Liver (tissue), 9 donors: ENCODE measurements around the gene ATXN10. TPM values are rescaled to one million over a fixed set of nuclear protein-coding genes. Genes with fewer than 3 reads are reported as not detected.

Experiments used
- DNase-seq: peaks from one replicate; pipeline ENCODE4 v3.0.0-alpha.2; 2017; ENCODE audit warnings: low spot score
- H3K27ac ChIP-seq, 2 donors: one replicate each; pipeline ENCODE4 v1.7.0; 2013; ENCODE audit warnings: inconsistent platforms in 2 of 2, low read length in 2 of 2, control low read depth in 1 of 2, low read depth in 1 of 2, mild to moderate bottlenecking in 1 of 2
- H3K27me3 ChIP-seq, 4 donors: one replicate each; pipeline versions ENCODE4 v1.6.1 to v1.7.0; 2013; ENCODE audit warnings: low read length in 3 of 4, inconsistent platforms in 1 of 4, mild to moderate bottlenecking in 1 of 4, moderate library complexity in 1 of 4; ENCODE audit not compliant: control insufficient read depth in 4 of 4, insufficient read depth in 4 of 4
- H3K36me3 ChIP-seq, 4 donors: one replicate each; pipeline versions ENCODE4 v1.6.1 to v1.7.0; 2013; ENCODE audit warnings: low read length in 3 of 4, mild to moderate bottlenecking in 3 of 4, low read depth in 1 of 4, moderate library complexity in 1 of 4; ENCODE audit not compliant: control insufficient read depth in 4 of 4, insufficient read depth in 3 of 4
- H3K4me1 ChIP-seq, 4 donors: one replicate each; pipeline versions ENCODE4 v1.6.1 to v1.7.0; 2013; ENCODE audit warnings: low read length in 3 of 4, mild to moderate bottlenecking in 3 of 4, moderate library complexity in 1 of 4; ENCODE audit not compliant: control insufficient read depth in 4 of 4, insufficient read depth in 4 of 4
- H3K4me3 ChIP-seq, 3 donors: one replicate each; pipeline versions ENCODE4 v1.6.1 to v1.7.0; 2013; ENCODE audit warnings: low read length in 3 of 3, control low read depth in 1 of 3, low read depth in 1 of 3, mild to moderate bottlenecking in 1 of 3
- H3K9ac ChIP-seq, 2 donors: one replicate each; pipeline ENCODE4 v1.7.0; 2013; ENCODE audit warnings: low read length in 2 of 2, mild to moderate bottlenecking in 2 of 2, moderate library complexity in 2 of 2, control low read depth in 1 of 2, low read depth in 1 of 2
- H3K9me3 ChIP-seq, 4 donors: one replicate each; pipeline versions ENCODE4 v1.6.1 to v1.7.0; 2013; ENCODE audit warnings: low read length in 3 of 4; ENCODE audit not compliant: control insufficient read depth in 4 of 4
- EGR1 ChIP-seq, 2 donors: IDR thresholded peaks; 2 replicates each; pipeline ENCODE4 v1.6.1; 2016 to 2018; ENCODE audit warnings: antibody characterized with exemption in 2 of 2, low read depth in 2 of 2
- FOXA1 ChIP-seq: IDR thresholded peaks from 2 replicates; pipeline ENCODE4 v1.6.1; 2016; ENCODE audit warnings: antibody characterized with exemption
- HNF4A ChIP-seq, 2 donors: conservative IDR thresholded peaks; 2 replicates each; pipeline ENCODE4 v1.6.1; 2016; ENCODE audit warnings: antibody characterized with exemption in 2 of 2, mild to moderate bottlenecking in 2 of 2
- JUND ChIP-seq, 2 donors: IDR thresholded peaks; 2 replicates each; pipeline ENCODE4 v1.6.1; 2016; ENCODE audit warnings: antibody characterized with exemption in 2 of 2
- NR2F2 ChIP-seq: IDR thresholded peaks from 2 replicates; pipeline ENCODE4 v1.6.1; 2016; ENCODE audit warnings: antibody characterized with exemption
- RAD21 ChIP-seq, 2 donors: IDR thresholded peaks; 2 replicates each; pipeline ENCODE4 v1.6.1; 2016; ENCODE audit warnings: antibody characterized with exemption in 2 of 2, mild to moderate bottlenecking in 2 of 2
- RXRA ChIP-seq, 2 donors: IDR thresholded peaks; 2 replicates each; pipeline ENCODE4 v1.6.1; 2017 to 2018; ENCODE audit warnings: antibody characterized with exemption in 2 of 2, mild to moderate bottlenecking in 1 of 2
- YY1 ChIP-seq: IDR thresholded peaks from 2 replicates; pipeline ENCODE4 v1.6.1; 2016; ENCODE audit warnings: antibody characterized with exemption, mild to moderate bottlenecking
- WGBS: extraction: QIAGEN DNeasy Blood & Tissue Kit; methylation state at CpG from one replicate; pipeline ENCODE4 v1.1.7; 2013; 5-methylcytosine and 5-hydroxymethylcytosine counted together
- polyA plus RNA-seq, 2 donors: library from polyadenylated mRNA; stranded (reverse) in 1 of 2; unstranded in 1 of 2; fragments of 200-250 nt in 1 of 2; fragments of >200 nt in 1 of 2; fragmentation: Nextera tagmentation in 1 of 2; extraction: Ambion mirVana in 1 of 2; gene quantifications; one replicate each; pipeline versions ENCODE4 v1.2.1 to v1.2.3, GENCODE V29; 2013 to 2015
- total RNA-seq, 2 donors: library from RNA; depleted of rRNA; stranded (reverse); fragments of >200 nt; gene quantifications; one replicate each; pipeline ENCODE4 v1.2.3, GENCODE V29; 2014
- TF ChIP-seq, protein P1 (sequence below): fragments of 150-350 bp; IDR thresholded peaks from 2 replicates; pipeline ENCODE4 v1.5.1; 2017; ENCODE audit warnings: improper control_type of control experiment, low read depth, low read length; ENCODE audit not compliant: missing input control
- TF ChIP-seq, protein P2 (sequence below): IDR thresholded peaks from 2 replicates; pipeline ENCODE4 v1.6.1; 2016; ENCODE audit warnings: antibody characterized with exemption
- TF ChIP-seq, protein P3 (sequence below): IDR thresholded peaks from 2 replicates; pipeline ENCODE4 v1.6.1; 2016; ENCODE audit warnings: antibody characterized with exemption, mild to moderate bottlenecking
- TF ChIP-seq, protein P4 (sequence below): IDR thresholded peaks from 2 replicates; pipeline ENCODE4 v1.6.1; 2016; ENCODE audit warnings: antibody characterized with exemption
- donor health status: healthy.
- donor health status: healthy.
- donor health status: healthy.
- donor health status: healthy.
- donor health status: healthy.

The ATXN10 gene
- total and polyA plus RNA-seq, 4 donors = 34.9 to 100 (median 69.7) TPM

DNA sequence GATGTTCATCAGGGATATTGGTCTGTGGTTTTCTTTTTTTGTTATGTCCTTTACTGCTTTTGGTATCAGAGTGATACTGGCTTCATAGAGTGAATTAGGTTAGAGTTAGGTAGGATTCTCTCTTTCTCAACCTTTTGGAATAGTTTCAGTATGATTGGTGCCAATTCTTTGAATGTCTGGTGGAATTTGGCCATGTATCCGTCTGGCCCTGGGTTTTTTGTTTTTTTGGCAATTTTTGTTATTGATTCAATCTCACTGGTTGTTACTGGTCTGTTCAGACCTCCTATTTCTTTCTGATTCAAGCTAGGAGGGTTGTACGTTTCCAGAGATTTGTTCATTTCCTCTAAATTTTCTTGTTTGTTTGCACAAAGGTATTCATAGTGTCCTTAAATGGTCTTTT lies 54.4 kb downstream of the ATXN10 start (continued):
- TF ChIP-seq, protein P1, sequence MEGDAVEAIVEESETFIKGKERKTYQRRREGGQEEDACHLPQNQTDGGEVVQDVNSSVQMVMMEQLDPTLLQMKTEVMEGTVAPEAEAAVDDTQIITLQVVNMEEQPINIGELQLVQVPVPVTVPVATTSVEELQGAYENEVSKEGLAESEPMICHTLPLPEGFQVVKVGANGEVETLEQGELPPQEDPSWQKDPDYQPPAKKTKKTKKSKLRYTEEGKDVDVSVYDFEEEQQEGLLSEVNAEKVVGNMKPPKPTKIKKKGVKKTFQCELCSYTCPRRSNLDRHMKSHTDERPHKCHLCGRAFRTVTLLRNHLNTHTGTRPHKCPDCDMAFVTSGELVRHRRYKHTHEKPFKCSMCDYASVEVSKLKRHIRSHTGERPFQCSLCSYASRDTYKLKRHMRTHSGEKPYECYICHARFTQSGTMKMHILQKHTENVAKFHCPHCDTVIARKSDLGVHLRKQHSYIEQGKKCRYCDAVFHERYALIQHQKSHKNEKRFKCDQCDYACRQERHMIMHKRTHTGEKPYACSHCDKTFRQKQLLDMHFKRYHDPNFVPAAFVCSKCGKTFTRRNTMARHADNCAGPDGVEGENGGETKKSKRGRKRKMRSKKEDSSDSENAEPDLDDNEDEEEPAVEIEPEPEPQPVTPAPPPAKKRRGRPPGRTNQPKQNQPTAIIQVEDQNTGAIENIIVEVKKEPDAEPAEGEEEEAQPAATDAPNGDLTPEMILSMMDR = no peak
- TF ChIP-seq EGR1 (IDR thresholded peaks at IDR 0.05; ENCODE audit: low read depth in 2 of 2) (peak in 1 of 2 donors; percentile 37), RXRA (IDR thresholded peaks at IDR 0.05) (peak; percentile 69 to 83), JUND (IDR thresholded peaks at IDR 0.05) (peak; percentile 25 to 63)

DNA sequence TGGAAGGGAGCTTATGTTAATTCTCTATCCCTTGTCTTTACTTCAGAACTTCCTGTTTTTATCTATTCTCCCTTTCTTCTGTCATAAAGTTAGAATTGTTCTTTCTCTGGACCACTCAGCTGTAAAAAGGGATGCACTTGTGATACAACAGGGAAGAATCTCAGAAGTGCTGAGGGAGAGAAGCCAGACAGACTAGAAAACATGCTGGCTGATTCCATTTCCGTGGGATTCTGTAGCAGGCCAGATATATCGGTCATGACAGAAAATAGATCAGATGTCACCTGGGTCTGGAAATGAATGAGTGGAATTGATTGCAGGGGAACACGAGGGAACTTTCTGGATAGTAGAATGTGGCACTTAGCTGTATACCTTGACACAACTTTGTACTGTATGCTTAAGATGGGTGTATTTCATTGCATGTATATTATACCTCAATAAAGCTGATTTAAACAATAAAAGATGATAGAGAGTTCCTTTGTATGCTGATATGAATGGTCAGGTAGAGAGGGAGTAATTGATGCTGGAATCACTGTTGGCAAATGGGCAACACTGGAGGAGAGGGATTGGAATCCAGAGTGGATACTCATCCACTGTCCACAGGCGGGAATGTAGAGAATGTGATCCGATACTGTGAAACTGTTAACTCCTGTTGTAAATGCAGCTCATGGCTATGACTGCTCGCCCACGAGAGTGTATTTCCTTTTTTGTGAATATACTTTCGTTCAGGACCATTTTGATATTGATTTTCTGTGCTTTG lies 59.6 kb downstream of the ATXN10 start:
- DNase-seq = no peak
- Histone ChIP-seq H3K27me3 (no peaks in the 10 kb centered on the region), H3K4me3 (no peak overlapping the region), H3K9ac (no peak overlapping the region), H3K36me3 (peaks cover 2 to 13% (median 3%) of the 10 kb centered on the region in 4 donors), H3K9me3 (no peaks in the 10 kb centered on the region), H3K4me1 (peaks cover 0 to 8% (median 3%) of the 10 kb centered on the region in 4 donors), H3K27ac (no peak overlapping the region)
- TF ChIP-seq RAD21 (IDR thresholded peaks at IDR 0.05) (no peak), JUND (IDR thresholded peaks at IDR 0.05) (no peak), HNF4A (conservative IDR thresholded peaks at IDR 0.05) (no peak), RXRA (IDR thresholded peaks at IDR 0.05) (no peak), YY1 (no peak), EGR1 (IDR thresholded peaks at IDR 0.05; ENCODE audit: low read depth in 2 of 2) (no peak), NR2F2 (no peak), FOXA1 (no peak)
- TF ChIP-seq, protein P2, sequence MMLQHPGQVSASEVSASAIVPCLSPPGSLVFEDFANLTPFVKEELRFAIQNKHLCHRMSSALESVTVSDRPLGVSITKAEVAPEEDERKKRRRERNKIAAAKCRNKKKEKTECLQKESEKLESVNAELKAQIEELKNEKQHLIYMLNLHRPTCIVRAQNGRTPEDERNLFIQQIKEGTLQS = no peak
- TF ChIP-seq, protein P1 = no peak
- TF ChIP-seq, protein P3, sequence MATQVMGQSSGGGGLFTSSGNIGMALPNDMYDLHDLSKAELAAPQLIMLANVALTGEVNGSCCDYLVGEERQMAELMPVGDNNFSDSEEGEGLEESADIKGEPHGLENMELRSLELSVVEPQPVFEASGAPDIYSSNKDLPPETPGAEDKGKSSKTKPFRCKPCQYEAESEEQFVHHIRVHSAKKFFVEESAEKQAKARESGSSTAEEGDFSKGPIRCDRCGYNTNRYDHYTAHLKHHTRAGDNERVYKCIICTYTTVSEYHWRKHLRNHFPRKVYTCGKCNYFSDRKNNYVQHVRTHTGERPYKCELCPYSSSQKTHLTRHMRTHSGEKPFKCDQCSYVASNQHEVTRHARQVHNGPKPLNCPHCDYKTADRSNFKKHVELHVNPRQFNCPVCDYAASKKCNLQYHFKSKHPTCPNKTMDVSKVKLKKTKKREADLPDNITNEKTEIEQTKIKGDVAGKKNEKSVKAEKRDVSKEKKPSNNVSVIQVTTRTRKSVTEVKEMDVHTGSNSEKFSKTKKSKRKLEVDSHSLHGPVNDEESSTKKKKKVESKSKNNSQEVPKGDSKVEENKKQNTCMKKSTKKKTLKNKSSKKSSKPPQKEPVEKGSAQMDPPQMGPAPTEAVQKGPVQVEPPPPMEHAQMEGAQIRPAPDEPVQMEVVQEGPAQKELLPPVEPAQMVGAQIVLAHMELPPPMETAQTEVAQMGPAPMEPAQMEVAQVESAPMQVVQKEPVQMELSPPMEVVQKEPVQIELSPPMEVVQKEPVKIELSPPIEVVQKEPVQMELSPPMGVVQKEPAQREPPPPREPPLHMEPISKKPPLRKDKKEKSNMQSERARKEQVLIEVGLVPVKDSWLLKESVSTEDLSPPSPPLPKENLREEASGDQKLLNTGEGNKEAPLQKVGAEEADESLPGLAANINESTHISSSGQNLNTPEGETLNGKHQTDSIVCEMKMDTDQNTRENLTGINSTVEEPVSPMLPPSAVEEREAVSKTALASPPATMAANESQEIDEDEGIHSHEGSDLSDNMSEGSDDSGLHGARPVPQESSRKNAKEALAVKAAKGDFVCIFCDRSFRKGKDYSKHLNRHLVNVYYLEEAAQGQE = no peak
- TF ChIP-seq, protein P4, sequence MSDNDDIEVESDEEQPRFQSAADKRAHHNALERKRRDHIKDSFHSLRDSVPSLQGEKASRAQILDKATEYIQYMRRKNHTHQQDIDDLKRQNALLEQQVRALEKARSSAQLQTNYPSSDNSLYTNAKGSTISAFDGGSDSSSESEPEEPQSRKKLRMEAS = no peak
- WGBS = 88% methylated on average over 8 of the region's 8 CpGs
